H1 (cell line): ENCODE measurements around the gene STK32C. TPM values are rescaled to one million over a fixed set of nuclear protein-coding genes. Genes with fewer than 3 reads are reported as not detected.

Experiments used
- CTCF ChIA-PET: fragments of 300-600 bp; sonication (Branson Sonifier 250); formaldehyde crosslinking; loops from one replicate; lab custom pipeline; 2021; ENCODE audit not compliant: partially characterized antibody; lab: Charles Lee
- POLR2A ChIA-PET: fragments of 300-600 bp; sonication (Branson Sonifier 250); formaldehyde crosslinking; loops from one replicate; lab custom pipeline; 2021; ENCODE audit warnings: inconsistent platforms; ENCODE audit not compliant: partially characterized antibody; lab: Charles Lee
- DNase-seq, 2 experiments: peaks; one replicate each; pipeline versions ENCODE4 v3.0.0 to v3.0.0-alpha.2; 2010 to 2022; ENCODE audit warnings: low spot score in 2 of 2, low read depth in 1 of 2, mixed read lengths in 1 of 2
- FAIRE-seq: peaks from 2 replicates; lab custom pipeline; 2011; peaks lifted over from hg19 to GRCh38; lab: Jason Lieb, UNC
- H2AFZ ChIP-seq: 2 replicates; pipeline ENCODE4 v1.8.1; 2012; ENCODE audit warnings: low read length, inconsistent platforms
- H2AK5ac ChIP-seq: 2 replicates; pipeline ENCODE4 v1.6.1; 2013; ENCODE audit warnings: low read depth, low read length
- H2BK120ac ChIP-seq: replicated peaks from 2 replicates; pipeline ENCODE3; 2013; ENCODE audit warnings: low read depth, low read length, inconsistent platforms
- H2BK12ac ChIP-seq: 2 replicates; pipeline ENCODE4 v1.6.1; 2013; ENCODE audit warnings: low read depth, low read length
- H2BK15ac ChIP-seq: 2 replicates; pipeline ENCODE4 v1.6.1; 2013; ENCODE audit warnings: low read length
- H2BK20ac ChIP-seq: 2 replicates; pipeline ENCODE4 v1.6.1; 2013; ENCODE audit warnings: low read length
- H2BK5ac ChIP-seq: 2 replicates; pipeline ENCODE4 v1.6.1; 2013; ENCODE audit warnings: low read depth, low read length
- H3K14ac ChIP-seq: 2 replicates; pipeline ENCODE4 v1.6.1; 2013; ENCODE audit warnings: inconsistent platforms; ENCODE audit not compliant: insufficient read length
- H3K18ac ChIP-seq: 2 replicates; pipeline ENCODE4 v1.6.1; 2013; ENCODE audit warnings: low read length; ENCODE audit errors: extremely low read depth
- H3K23ac ChIP-seq: 2 replicates; pipeline ENCODE4 v1.6.1; 2013; ENCODE audit warnings: inconsistent platforms; ENCODE audit not compliant: insufficient read length
- H3K23me2 ChIP-seq: 2 replicates; pipeline ENCODE4 v1.6.1; 2013; ENCODE audit warnings: low read depth, low read length
- H3K27ac ChIP-seq: 2 replicates; pipeline ENCODE4 v1.6.1; 2011; ENCODE audit warnings: low read depth, low read length, inconsistent platforms
- H3K27me3 ChIP-seq, 4 experiments: replicated peaks in 1 of 4; 1 replicate in 1 of 4; 2 replicates in 3 of 4; pipeline versions ENCODE4 v1.6.1 to v1.8.1; 2011 to 2013; ENCODE audit warnings: low read length in 3 of 4, mild to moderate bottlenecking in 3 of 4, inconsistent platforms in 2 of 4, mixed read lengths in 2 of 4, moderate library complexity in 1 of 4; ENCODE audit not compliant: control insufficient read depth in 3 of 4, insufficient read depth in 3 of 4; ENCODE audit errors: extremely low read depth in 1 of 4
- H3K36me3 ChIP-seq, 4 experiments: 2 replicates each; pipeline versions ENCODE4 v1.6.1 to v1.8.1; 2011 to 2013; ENCODE audit warnings: mild to moderate bottlenecking in 4 of 4, low read length in 3 of 4, moderate library complexity in 2 of 4, control low read depth in 1 of 4, inconsistent platforms in 1 of 4; ENCODE audit not compliant: insufficient read depth in 4 of 4, control insufficient read depth in 2 of 4
- H3K4ac ChIP-seq: replicated peaks from 2 replicates; pipeline ENCODE3; 2013; ENCODE audit warnings: low read length, low read depth, mixed read lengths, inconsistent platforms; ENCODE audit not compliant: insufficient read length
- H3K4me1 ChIP-seq, 4 experiments: replicated peaks in 1 of 4; 1 replicate in 1 of 4; 2 replicates in 3 of 4; pipeline versions ENCODE4 v1.6.1 to v1.8.1; 2011 to 2013; ENCODE audit warnings: low read length in 3 of 4, inconsistent platforms in 2 of 4, mixed read lengths in 1 of 4; ENCODE audit not compliant: insufficient read depth in 4 of 4, control insufficient read depth in 3 of 4
- H3K4me2 ChIP-seq, 2 experiments: 2 replicates each; pipeline versions ENCODE4 v1.6.1 to v1.8.1; 2011 to 2013; ENCODE audit warnings: low read depth in 2 of 2, low read length in 2 of 2, control low read depth in 1 of 2, inconsistent platforms in 1 of 2, mild to moderate bottlenecking in 1 of 2; ENCODE audit not compliant: insufficient read depth in 1 of 2
- H3K4me3 ChIP-seq, 4 experiments: fragments of 200-600, 300-600 bp in 1 of 4; sonication (generic), shearing (Covaris generic), sonication (Bioruptor Twin) in 1 of 4; 2 replicates each; pipeline versions ENCODE4 v1.5.1 to v1.8.1; 2011 to 2016; ENCODE audit warnings: low read length in 4 of 4, low read depth in 3 of 4, control low read depth in 2 of 4, inconsistent platforms in 2 of 4, mild to moderate bottlenecking in 2 of 4, mixed read lengths in 1 of 4, moderate library complexity in 1 of 4; ENCODE audit not compliant: insufficient read depth in 2 of 4; ENCODE audit errors: extremely low read depth in 1 of 4
- H3K56ac ChIP-seq: replicated peaks from 2 replicates; pipeline ENCODE3; 2013; ENCODE audit warnings: low read depth, mild to moderate bottlenecking, mixed read lengths, low read length, inconsistent platforms; ENCODE audit not compliant: insufficient read length
- H3K79me1 ChIP-seq: 2 replicates; pipeline ENCODE4 v1.6.1; 2013; ENCODE audit warnings: low read depth, low read length, control low read depth
- H3K79me2 ChIP-seq, 2 experiments: 2 replicates each; pipeline versions ENCODE4 v1.6.1 to v1.8.1; 2012 to 2013; ENCODE audit warnings: low read length in 2 of 2, mild to moderate bottlenecking in 2 of 2, inconsistent platforms in 1 of 2; ENCODE audit not compliant: insufficient read depth in 2 of 2, control insufficient read depth in 1 of 2
- H3K9ac ChIP-seq, 4 experiments: replicated peaks in 1 of 4; 1 replicate in 1 of 4; 2 replicates in 3 of 4; pipeline versions ENCODE4 v1.6.1 to v1.8.1; 2011 to 2013; ENCODE audit warnings: low read depth in 3 of 4, low read length in 3 of 4, control low read depth in 2 of 4, mild to moderate bottlenecking in 2 of 4, moderate library complexity in 2 of 4, inconsistent platforms in 1 of 4; ENCODE audit errors: extremely low read depth in 1 of 4
- H3K9me3 ChIP-seq, 2 experiments: 2 replicates each; pipeline versions ENCODE4 v1.6.1 to v1.8.1; 2012 to 2013; ENCODE audit warnings: mild to moderate bottlenecking in 2 of 2, moderate library complexity in 2 of 2, control low read depth in 1 of 2, inconsistent platforms in 1 of 2, low read depth in 1 of 2, low read length in 1 of 2, mixed read lengths in 1 of 2; ENCODE audit not compliant: insufficient read depth in 2 of 2
- H4K20me1 ChIP-seq, 2 experiments: replicated peaks in 1 of 2; 2 replicates each; pipeline versions ENCODE3 to v1.8.1; 2011 to 2013; ENCODE audit warnings: inconsistent platforms in 2 of 2, low read length in 2 of 2, mild to moderate bottlenecking in 1 of 2; ENCODE audit not compliant: insufficient read depth in 2 of 2, control insufficient read depth in 1 of 2
- H4K5ac ChIP-seq: 2 replicates; pipeline ENCODE4 v1.6.1; 2013; ENCODE audit warnings: low read length, low read depth, mixed read lengths, inconsistent platforms; ENCODE audit not compliant: insufficient read length
- H4K8ac ChIP-seq: 2 replicates; pipeline ENCODE4 v1.8.0; 2013; ENCODE audit warnings: mild to moderate bottlenecking, moderate library complexity, low read length, inconsistent platforms; ENCODE audit not compliant: insufficient read depth; ENCODE audit errors: extremely low read depth
- H4K91ac ChIP-seq: replicated peaks from 2 replicates; pipeline ENCODE3; 2013; ENCODE audit warnings: low read length, mixed read lengths, inconsistent platforms; ENCODE audit not compliant: insufficient read length
- EGR1 ChIP-seq: IDR thresholded peaks from 2 replicates; pipeline ENCODE4 v1.6.1; 2011; ENCODE audit warnings: low read depth, low read length, borderline replicate concordance
- EP300 ChIP-seq, 2 experiments: IDR thresholded peaks; 1 replicate in 1 of 2; 2 replicates in 1 of 2; pipeline ENCODE4 v1.6.1; 2011 to 2012; ENCODE audit warnings: low read depth in 2 of 2, low read length in 2 of 2, mild to moderate bottlenecking in 2 of 2, borderline replicate concordance in 1 of 2, inconsistent platforms in 1 of 2, moderate library complexity in 1 of 2
- EZH2 ChIP-seq: fragments of 200-600 bp; sonication (generic); IDR thresholded peaks from 2 replicates; pipeline ENCODE4 v1.7.1; 2012; ENCODE audit warnings: low read depth, mild to moderate bottlenecking, moderate library complexity, low read length, inconsistent platforms; ENCODE audit not compliant: severe bottlenecking
- GABPA ChIP-seq: IDR thresholded peaks from 2 replicates; pipeline ENCODE4 v1.6.1; 2011; ENCODE audit warnings: mild to moderate bottlenecking, low read length, moderate library complexity, borderline replicate concordance; ENCODE audit not compliant: insufficient read depth
- JUN ChIP-seq: IDR thresholded peaks from 2 replicates; pipeline ENCODE4 v1.6.1; 2011; ENCODE audit warnings: low read depth, mild to moderate bottlenecking, improper control_type of control experiment, low read length
- PHF8 ChIP-seq: fragments of 200-600 bp; sonication (generic); conservative IDR thresholded peaks from 2 replicates; pipeline ENCODE4 v1.7.1; 2012; ENCODE audit warnings: low read depth, mild to moderate bottlenecking, inconsistent platforms, low read length, moderate library complexity
- SIRT6 ChIP-seq: IDR thresholded peaks from one replicate; pipeline ENCODE4 v1.7.1; 2012; ENCODE audit warnings: low read length, inconsistent platforms
- SUZ12 ChIP-seq: fragments of 200-600 bp; sonication (generic); IDR thresholded peaks from 2 replicates; pipeline ENCODE4 v1.6.1; 2012; ENCODE audit warnings: mild to moderate bottlenecking, inconsistent platforms, low read length, moderate library complexity, mixed read lengths
- TAF1 ChIP-seq: IDR thresholded peaks from 2 replicates; pipeline ENCODE4 v1.6.1; 2011; ENCODE audit warnings: mild to moderate bottlenecking, low read depth, low read length
- WGBS, 2 experiments: shearing (Covaris generic) in 1 of 2; methylation state at CpG; one replicate each; pipeline versions ENCODE4 v1.1.6 to v1.1.7; 2013 to 2015; ENCODE audit warnings: low lambda C conversion rate in 2 of 2, mixed read lengths in 2 of 2, inconsistent platforms in 1 of 2, low coverage in 1 of 2, missing lambda C conversion rate in 1 of 2; ENCODE audit not compliant: insufficient replicate concordance in 2 of 2, insufficient coverage in 1 of 2, insufficient read length in 1 of 2; ENCODE audit errors: extremely low coverage in 1 of 2, missing lambda C conversion rate in 1 of 2; 5-methylcytosine and 5-hydroxymethylcytosine counted together
- polyA plus RNA-seq, 7 experiments: library from polyadenylated mRNA; depleted of rRNA in 3 of 7; stranded (reverse) in 5 of 7; unstranded in 2 of 7; fragments of >200 nt in 5 of 7; fragments of 200-250 nt in 2 of 7; gene quantifications; 1 replicate in 5 of 7; 2 replicates in 1 of 7; 4 replicates in 1 of 7; pipeline versions ENCODE4 v1.2.1 to v1.2.3, GENCODE V29; 2011 to 2013; ENCODE audit warnings: missing spikeins in 2 of 7, mixed read lengths in 2 of 7
- total RNA-seq: library from RNA; stranded (reverse); fragmentation: NEBNext Ultra II Directional; extraction: Animal tissue kit (Norgen Biotek cat#: 25700); gene quantifications from 2 replicates; pipeline ENCODE4 v1.2.1, GENCODE V29; 2021

Gene STK32C
- total and polyA plus RNA-seq, 2 of the 8 experiments (the other 6 are each of a cell fraction or from before 2014, with no cell fraction given): 10.6 to 15.6 TPM

GRCh38 chr10:132232981-132233380, 74.8 kb downstream of the STK32C start:
- H2BK12ac ChIP-seq: no peak overlapping the region
- H3K23ac ChIP-seq: no peak overlapping the region
- peaks cover 0 to 3% (median 2%) of the 10 kb centered on the region in 4 experiments; a peak in 4 of 7 replicates for H3K4me1 ChIP-seq
- no peaks in the 10 kb centered on the region for H3K79me1 ChIP-seq
- no peaks in the 10 kb centered on the region for H3K79me2 ChIP-seq
- H4K20me1 ChIP-seq: no peaks in the 10 kb centered on the region
- H3K27me3 ChIP-seq: no peaks in the 10 kb centered on the region; a peak in 1 of 7 replicates
- H3K9ac ChIP-seq: no peak overlapping the region
- H2AK5ac ChIP-seq: no peak overlapping the region
- no peak overlapping the region for H2BK5ac ChIP-seq
- no peak overlapping the region for H4K5ac ChIP-seq
- no peaks in the 10 kb centered on the region for H3K23me2 ChIP-seq
- H3K56ac ChIP-seq: no peak overlapping the region
- no peak overlapping the region for H3K4ac ChIP-seq
- H3K18ac ChIP-seq: no peak overlapping the region
- no peak overlapping the region for H3K4me3 ChIP-seq
- H2BK15ac ChIP-seq: no peak overlapping the region
- H2BK20ac ChIP-seq: no peak overlapping the region
- 83% methylated on average over 9 of the region's 9 CpGs; no CpG with 5 or more reads in 1 of the 2 experiments for WGBS, 2 experiments
- TF ChIP-seq EGR1: no peak
- TF ChIP-seq PHF8: no peak
- no peak for TF ChIP-seq TAF1
- no peak for TF ChIP-seq EZH2
- no peak for TF ChIP-seq JUN
- no peak for TF ChIP-seq SUZ12
- TF ChIP-seq GABPA: no peak
- no peak for TF ChIP-seq SIRT6
- TF ChIP-seq EP300 (IDR thresholded peaks at IDR 0.05; ENCODE audit: borderline replicate concordance in 1 of 2, low read depth in 2 of 2, low read length in 2 of 2): no peak
- H2AFZ ChIP-seq: no peak overlapping the region
- H3K36me3 ChIP-seq: no peaks in the 10 kb centered on the region
- CTCF ChIA-PET: interaction anchor here (1.0 to 2.9 kb wide), 9 partner anchors 8 to 227 kb away, joined by 3 to 15 read pairs (median 5); no protein-coding TSS in a partner anchor
- no peak overlapping the region for H3K14ac ChIP-seq
- H2BK120ac ChIP-seq: no peak overlapping the region
- DNase-seq (no peak), FAIRE-seq (no peak)
- POLR2A ChIA-PET: no interaction called here
- H4K8ac ChIP-seq: no peak overlapping the region
- H3K4me2 ChIP-seq: no peak overlapping the region
- no peaks in the 10 kb centered on the region for H3K9me3 ChIP-seq
- H4K91ac ChIP-seq: no peak overlapping the region
- H3K27ac ChIP-seq: no peak overlapping the region
